Right renal cortex interstitium (tissue), 3 donors: ENCODE results near the gene G6PC1. TPM values are rescaled to one million over a fixed set of nuclear protein-coding genes. Genes with fewer than 3 reads are reported as not detected.
"Not testable (repeated sequence)": the region's sequence is repeated elsewhere in the genome, so short reads cannot be mapped to it uniquely, and the experiment has no call there.

Source experiments
- DNase-seq, 3 donors: peaks; one replicate each; pipeline ENCODE4 v3.0.0-alpha.2; 2013; ENCODE audit warnings: low read depth in 3 of 3, low spot score in 2 of 3
- polyA plus RNA-seq, 3 donors: library from polyadenylated mRNA; unstranded; fragments of 120-200 nt; gene quantifications; one replicate each; pipeline ENCODE4 v1.2.1, GENCODE V29; 2013; ENCODE audit not compliant: insufficient read length in 3 of 3

G6PC1 gene
- polyA plus RNA-seq, 3 donors, result 4.3 to 7.0 (median 6.5) TPM

DNA sequence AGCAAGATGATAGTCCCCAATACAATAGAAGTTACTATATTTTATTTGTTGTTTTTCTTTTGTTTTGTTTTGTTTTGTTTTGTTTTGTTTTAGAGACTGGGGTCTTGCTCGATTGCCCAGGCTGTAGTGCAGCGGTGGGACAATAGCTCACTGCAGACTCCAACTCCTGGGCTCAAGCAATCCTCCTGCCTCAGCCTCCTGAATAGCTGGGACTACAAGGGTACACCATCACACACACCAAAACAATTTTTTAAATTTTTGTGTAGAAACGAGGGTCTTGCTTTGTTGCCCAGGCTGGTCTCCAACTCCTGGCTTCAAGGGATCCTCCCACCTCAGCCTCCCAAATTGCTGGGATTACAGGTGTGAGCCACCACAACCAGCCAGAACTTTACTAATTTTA is 618 bp upstream of the G6PC1 start:
- not testable (repeated sequence) for DNase-seq

DNA sequence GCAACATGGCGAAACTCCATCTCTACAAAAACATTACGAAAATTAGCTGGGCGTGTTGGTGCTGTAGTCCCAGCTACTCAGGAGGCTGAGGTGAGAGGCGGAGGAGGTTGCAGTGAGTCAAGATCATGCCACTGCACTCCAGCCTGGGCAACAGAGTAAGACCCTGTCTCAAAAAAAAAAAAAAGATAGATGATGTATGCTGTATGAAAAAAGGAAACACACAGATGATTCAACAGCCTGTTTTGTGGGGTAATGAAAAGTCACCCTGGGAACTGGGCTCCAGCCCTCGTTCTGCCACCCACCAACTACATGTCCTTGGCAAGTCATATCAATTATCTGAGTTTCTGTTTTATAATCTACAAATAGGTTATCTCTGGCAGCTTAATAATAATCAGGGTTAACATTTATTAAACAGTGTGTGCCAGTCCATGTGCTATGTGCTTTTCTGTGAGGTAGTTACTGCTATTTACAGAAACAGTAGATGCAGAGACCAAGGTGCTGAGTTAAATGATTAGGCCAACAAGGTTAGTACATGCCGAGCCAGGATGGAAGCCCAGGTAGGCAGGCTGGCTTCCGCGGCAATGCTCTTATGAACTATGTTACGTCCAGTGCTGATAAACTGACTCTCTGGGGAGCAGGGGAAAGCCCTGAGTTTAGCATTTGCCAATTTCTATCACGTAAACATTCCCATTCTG is 1.1 kb downstream of the G6PC1 start:
- no peak for DNase-seq

DNA sequence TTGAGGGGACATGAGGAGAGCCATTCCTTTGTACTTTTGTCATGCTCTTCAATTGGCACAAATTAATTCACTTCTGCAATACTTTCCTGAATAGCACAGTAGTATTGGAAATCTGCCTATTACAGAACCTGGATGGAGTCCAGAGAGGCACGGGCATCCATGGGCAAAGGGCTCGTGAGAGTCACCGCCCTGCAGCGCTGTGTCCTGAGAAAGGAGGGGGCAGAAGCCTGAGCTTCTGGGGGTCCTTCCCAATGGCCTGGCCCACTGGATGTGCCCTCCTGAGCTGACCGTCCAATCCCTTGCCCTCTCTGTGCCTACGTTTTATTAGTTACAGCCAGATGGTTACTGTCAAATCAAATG is 3.5 kb downstream of the G6PC1 start:
- DNase-seq, result no peak

DNA sequence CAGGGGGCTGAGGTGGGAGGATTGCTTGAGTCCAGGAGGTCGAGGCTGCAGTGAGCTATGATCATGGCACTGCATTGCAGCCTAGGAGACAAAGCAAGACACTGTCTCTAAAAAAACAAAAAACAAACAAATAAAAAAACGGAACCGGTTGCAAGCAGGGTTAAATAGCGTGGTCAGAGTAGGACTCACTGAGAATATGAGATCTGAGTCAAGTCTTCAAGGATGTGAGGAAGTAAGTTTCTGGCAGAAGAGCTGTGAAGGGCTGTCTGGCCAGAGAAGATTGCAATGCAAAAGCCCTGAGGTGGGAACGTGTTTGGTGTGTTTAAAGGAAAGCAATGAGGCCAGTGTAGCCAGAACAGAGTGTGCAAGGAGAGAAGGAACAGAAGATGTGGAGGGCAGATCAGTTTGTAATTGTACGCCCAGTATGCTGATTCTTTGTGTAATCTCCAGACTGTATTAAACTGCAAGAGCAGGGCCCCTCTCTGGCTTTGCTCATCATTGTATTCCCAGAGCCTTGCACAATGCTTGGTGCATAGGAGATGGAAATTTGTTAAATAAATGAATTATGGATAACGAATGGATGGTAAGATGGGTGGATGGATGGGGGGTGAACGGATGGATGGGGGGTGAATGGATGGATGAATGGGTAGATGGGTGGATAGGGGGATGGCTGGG is 6.3 kb downstream of the G6PC1 start:
- DNase-seq, result no peak

DNA sequence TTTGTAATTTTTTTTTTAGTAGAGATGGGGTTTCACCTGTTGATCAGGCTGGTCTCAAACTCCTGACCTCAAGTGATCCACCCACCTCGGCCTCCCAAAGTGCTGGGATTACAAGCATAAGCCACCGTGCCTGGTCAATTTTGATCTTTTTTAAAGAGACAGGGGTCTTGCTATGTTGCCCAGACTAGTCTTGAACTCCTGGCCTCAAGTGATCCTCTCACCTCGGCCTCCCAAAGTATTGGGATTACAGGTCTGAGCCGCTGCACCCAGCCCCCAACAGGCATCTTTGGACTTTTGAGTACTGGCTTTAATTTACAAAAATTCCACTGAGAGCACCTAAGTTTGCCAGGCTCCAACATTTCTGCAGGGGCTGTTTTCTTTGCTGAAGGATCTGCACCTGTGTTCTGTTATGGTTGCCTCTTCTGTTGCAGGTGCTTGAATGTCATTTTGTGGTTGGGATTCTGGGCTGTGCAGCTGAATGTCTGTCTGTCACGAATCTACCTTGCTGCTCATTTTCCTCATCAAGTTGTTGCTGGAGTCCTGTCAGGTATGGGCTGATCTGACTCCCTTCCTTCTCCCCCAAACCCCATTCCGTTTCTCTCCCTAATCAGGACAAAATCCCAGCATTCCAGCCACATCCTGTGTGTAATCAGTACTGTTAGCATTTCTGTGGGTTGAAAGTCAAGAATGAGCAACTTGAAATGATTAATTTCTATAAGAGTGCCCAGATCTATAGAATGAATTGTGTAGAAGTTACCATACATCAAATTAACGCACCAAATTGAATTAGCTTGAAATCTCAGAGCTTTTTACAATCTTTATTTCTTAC is 8.5 kb downstream of the G6PC1 start:
- DNase-seq, result no peak

DNA sequence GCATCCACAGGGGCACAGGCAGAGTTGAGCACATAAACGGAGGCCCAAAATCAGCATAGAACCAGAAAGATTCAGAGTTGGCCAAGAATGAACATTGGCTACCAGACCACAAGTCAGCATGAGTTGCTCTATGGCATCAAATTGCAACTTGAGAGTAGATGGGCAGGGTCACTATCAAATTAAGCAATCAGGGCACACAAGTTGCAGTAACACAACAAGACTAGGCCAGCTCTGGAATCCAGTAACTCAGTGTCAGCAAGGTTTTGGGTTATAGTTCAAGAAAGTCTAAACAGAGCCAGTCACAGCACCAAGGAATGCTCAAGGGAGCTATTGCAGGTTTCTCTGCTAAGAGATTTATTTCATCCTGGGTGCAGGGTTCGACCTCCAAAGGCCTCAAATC is 12.9 kb downstream of the G6PC1 start:
- no peak for DNase-seq

DNA sequence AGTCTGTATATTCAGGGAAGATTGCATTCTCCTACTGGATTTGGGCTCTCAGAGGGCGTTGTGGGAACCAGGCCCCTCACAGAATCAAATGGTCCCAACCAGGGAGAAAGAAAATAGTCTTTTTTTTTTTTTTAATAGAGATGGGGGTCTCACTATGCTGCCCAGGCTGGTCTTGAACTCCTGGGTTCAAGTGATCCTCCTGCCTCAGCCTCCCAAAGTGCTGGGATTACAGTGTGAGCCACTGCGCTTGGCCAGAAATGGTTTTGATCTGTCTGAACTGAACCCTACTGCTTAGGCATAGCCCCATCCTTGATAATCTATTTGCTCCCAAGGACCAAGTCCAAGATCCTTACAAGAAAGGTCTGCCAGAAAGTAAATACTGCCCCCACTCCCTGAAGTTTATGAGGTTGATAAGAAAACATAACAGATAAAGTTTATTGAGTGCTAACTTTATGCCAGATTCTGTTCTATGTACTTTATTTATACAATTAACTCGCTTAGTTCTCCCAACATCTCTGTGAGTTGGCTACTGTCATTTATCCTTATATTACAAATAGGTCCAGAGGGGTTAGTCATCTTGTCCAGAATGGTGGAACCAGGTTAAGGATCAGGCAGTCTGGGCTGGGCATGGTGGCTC is 13.5 kb downstream of the G6PC1 start:
- DNase-seq, result no peak

DNA sequence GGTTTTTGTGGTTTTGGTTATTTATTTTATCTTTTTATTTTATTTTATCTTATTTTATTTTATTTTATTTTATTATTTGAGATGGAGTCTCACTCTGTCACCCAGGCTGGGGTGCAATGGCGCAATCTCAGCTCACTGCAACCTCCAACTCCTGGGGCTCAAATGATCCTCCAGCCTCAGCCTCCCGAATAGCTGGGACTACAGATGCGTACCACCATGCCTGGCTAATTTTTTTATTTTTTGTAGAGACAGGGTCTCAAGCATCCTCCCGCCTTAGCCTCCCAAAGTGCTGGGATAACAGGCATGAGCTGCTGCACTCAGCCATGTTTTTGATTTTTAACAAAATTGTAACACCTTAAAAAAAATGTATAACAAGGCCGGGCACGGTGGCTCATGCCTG is 14.7 kb downstream of the G6PC1 start:
- DNase-seq, result not testable (repeated sequence)

DNA sequence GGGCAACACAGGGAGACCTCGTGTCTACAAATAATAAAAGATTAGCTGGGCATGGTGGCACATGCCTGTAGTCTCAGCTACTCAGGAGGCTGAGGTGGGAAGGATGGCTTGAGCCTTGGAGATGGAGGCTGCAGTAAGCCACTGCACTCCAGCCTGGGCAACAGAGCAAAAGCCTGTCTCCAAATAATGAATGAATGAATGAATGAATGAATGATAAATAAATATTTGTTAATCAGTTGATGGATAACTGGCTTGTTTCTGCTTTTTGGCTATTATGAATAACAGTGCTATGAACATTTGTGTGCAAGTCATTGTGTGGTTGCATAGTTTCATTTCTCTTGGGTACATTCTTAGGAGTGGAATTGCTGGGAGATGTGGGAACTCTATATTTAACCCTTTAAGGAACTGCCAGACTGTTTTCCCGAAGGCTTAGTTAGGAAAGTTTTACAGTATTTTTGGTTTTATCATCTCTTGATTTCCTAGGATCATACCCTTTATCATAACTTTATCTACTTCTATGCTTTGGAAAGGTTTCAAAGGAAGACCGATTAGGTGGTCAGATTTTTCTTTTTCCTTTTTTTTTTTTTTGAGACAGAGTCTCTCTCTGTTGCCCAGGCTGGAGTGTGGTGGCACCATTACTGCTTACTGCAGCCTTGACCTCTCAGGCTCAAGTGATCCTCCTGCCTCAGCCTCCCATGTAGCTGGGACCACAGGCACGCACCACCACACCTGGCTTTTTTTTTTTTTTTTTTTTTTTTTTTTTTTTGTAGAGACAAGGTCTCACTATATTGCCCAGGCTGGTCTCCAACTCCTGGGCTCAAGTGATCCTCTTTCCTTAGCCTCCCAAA is 16.0 kb downstream of the G6PC1 start:
- not testable (repeated sequence) for DNase-seq

DNA sequence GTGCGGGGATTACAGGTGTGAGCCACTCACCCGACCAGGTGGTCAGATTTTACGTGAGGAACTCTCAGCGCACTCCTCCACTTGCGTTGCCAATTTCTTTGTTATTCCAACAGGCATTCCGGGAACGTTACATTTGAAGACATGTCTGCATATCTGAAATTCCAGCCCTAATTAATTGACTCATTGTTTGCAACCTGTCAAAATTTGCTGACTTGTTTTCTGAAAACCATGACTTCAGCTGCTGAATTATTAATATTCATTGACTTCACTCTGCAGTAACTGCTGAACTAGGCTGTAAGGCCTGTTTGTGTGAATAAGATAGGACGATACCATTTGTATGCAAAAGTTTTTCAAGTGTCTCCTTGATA is 16.6 kb downstream of the G6PC1 start:
- no peak for DNase-seq

DNA sequence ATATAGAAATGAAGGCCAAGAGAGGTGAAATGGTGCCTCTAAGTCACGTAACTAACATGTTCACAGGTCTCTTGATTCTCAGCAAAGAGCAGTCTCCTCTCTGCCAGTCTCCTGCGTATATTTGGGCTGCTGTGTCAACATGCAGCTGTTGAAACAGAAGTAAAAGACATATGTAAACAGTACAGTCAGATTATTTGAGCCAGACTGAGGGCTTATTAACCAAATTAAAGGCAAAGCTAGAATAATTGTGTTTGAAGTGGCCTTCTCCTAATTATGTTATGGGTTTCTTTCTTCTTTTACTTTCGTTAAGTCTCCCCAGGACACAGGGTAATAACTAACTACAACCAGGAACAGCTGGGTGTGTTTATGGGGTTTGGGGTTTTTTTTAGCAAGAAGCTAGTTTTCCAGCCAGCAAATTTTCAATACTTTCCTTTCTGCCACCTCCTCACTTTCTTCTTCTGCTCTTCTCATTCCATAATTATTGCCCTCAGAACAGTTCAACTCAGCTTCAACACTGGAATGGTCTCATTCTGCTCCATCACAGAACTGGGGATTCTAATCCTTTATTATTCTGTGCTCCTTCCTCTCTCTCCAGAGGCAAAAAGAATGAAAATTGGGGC is 18.4 kb downstream of the G6PC1 start:
- DNase-seq, result no peak

DNA sequence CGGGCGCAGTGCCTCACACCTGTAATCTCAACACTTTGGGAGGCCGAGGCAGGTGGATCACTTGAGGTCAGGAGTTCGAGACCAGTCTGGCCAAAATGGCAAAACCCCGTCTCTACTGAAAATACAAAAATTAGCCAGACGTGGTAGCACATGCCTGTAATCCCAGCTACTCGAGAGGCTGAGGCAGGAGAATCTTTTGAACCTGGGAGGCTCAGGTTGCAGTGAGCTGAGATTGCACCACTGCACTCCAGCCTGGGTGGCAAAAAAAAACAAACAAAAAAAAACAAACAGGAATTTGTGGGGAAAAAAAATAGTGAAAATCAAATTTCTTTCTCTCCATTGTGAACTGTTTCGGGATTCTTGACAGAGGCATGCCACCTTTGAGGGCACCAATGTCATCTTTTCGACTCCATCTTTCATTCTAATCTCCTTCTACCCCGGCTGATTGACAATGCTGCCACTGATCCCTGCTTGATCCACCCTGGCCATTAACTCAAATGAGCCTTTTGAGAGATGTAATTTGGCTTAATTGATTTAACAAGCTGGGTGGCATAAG is 19.0 kb downstream of the G6PC1 start:
- DNase-seq, result not testable (repeated sequence)

DNA sequence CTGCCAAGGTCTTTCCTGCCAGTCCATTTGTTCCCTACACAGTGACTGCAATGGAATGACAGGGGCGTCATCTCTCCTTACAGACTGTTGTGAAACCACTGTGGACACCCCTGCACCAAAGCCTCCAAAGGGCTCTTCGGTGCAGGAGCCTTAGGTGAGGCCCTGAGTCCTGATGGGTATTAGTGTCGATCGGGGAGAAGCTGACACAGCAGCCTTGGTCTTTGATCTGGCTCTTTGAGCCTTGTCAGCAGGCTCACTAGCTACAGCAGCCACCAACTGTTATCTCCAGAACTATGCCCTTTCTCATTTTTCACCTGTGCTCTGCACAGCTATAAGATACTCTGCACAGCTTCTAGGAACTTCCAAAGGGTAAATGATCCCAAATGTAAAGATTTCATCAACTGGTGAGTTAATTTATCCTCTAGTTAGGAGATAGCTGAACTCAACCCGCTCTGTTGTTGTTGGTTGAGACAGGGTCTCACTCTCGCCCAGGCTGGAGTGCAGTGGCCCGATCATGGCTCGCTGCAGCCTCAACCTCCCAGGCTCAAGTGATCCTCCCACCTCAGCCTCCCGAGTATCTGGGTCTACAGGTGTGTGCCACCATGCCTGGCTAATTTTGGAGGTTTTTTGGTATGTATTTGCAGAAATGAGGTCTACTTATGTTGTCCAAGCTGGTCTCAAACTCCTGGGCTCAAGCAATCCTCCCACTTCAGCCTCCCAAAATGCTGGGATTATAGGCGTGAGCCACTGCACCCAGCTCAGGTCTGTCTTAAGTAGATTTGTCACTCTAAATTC is 19.7 kb downstream of the G6PC1 start:
- no peak for DNase-seq

DNA sequence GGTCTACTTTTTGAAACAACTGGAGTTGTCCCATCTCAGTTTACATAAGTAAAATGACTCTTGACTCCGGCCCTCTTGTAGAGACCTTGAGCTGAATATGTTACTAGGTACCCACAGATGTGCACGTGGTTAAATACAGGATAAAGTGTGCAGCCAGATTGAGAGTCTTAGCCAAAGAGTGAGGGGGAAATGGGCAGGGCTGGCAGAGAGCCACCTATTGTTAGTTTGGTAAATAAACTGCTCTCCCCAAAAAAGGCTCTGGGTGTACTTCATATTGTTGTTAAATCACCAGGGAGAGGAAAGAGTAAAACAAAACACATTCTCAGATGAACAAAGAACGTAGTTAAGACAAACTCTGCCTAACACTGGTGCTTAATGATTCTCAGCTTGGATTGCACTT is 20.3 kb downstream of the G6PC1 start:
- DNase-seq, result no peak

DNA sequence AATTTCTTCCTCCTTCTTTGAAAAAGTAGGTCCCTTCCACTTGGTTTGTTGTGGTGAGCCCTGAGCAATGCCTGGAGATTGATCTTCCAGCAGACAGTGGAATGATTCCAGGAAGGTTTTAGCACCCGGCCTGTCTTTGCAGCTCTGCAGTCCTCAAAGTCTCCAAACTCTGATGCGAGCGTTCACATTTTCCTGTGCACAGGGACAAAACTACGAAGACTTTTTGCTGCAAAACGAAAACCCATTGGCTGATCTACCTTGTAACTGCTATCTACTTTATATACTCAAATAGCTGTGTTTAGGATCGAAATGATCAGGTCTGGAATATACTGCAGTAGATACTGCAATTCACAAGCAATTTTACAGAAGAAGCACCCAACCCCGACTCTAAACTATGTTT is 21.7 kb downstream of the G6PC1 start:
- no peak for DNase-seq

DNA sequence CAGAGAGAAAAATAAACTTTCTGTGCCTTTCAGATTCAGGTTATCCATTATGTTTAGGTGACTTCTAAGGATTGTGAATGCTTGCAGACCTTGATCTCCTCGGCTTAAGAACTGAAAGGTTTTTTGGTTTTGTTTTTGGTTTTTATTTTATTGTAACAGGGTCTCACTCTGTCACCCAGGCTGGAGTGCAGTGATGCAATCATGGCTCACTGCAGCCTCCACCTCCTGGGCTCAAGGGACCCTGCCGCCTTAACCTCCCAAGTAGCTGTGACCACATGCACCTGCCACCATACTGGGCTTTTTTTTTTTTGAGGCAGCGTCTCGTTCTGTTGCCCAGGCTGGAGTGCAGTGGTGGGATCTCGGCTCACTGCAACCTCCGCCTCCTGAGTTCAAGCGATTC is 22.9 kb downstream of the G6PC1 start:
- DNase-seq, result not testable (repeated sequence)

DNA sequence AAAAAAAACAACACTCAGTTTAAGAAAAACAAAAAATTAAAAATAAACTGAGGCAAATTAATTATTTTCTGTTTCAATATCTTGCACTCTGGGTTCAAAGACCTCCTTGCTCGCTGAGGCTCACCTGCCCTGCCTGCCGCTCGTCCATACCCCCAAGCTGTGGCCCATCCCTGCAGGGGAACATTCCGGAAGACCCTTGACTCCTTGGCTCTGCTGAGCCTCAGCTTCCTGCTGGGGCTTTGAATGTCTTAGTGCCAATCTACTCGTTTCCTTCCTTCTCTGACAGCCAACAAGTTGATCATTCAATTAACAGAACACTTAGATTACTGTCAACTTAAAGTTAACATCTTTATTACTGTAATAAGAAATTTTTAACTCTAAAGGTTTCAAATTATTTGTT is 24.3 kb downstream of the G6PC1 start:
- DNase-seq, result no peak

DNA sequence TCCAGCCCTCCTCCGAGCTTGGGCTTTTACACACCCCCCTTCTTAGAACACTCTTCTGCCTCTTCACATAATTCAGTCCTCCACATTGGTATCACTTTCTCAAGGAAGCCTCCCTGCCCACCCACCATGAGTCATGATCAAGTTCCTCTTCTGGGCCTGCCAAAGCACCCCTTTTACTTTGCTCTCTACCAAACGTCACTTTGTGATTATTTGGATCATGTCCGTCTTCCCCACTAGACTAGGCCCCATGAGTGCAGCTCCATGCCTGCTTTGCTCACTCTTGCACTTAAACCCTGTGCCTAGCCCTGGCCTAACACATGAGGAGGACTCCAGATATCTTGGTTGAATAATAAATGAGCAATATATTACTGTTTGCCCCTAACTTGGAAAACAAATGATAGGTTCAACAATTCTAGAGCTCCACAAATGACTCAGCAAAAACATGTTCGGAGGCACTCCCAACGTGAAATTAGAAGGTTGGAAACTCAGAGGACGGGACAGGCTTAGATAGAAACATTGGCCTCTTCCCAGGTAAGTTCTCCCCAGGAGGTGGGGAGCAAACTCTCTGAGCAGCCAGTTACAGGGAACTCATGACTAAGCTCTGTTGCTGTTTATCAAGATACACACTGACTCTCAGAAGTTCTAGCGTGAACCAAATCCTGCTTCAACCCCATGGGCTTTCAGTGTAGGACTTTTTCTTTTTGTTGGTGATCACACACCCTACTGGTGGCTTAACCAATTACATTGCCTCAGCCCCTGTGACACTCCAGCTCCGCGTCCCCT is 28.3 kb downstream of the G6PC1 start:
- DNase-seq, result peak in 1 of 3 donors; percentile 34
